IPS DF 4.7 (cell line): Measurements from ENCODE around the gene MMP24.
"Not testable (repeated sequence)": the region's sequence is repeated elsewhere in the genome, so short reads cannot be mapped to it uniquely, and the experiment has no call there.

Experiments used
- DNase-seq: peaks from one replicate; pipeline ENCODE4 v3.0.0-alpha.2; 2013; ENCODE audit warnings: low spot score; ENCODE audit errors: extremely low read depth

Gene MMP24

DNA sequence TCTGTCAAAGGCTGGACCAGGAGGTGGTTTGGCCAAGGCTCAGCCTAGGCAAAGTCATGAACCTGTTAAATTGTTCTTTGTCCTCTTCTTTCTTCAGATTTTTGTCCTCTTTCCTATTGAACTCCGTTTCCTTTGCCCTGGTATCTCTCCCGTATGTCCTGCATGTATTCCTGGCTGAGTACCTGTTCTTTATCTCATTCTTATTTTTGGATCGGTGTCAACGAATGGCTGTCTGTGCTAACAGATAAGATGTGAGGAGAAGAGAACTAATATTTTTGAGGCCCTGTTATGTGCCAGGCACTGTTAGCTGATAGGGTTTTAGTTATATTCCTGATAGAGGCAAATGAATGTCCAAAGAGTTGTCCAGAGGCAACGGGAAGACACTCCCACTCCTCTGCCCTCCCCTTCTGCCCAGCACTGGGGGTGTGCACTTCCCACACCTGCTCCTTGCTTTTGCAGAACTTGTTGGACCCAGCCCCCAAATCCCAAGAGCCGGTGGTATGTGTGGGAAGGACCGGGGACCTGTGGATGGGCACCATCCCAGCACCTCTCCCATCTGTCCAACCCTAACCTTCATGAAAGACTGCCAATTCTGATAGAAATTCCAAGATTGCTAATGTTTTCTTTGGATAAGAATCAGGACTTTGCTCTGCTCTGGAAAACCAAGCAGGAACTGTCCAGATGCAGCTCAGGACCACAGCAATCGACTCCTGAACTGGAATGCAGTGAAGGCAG, 30.9 kb downstream of the MMP24 start:
- no peak for DNase-seq

DNA sequence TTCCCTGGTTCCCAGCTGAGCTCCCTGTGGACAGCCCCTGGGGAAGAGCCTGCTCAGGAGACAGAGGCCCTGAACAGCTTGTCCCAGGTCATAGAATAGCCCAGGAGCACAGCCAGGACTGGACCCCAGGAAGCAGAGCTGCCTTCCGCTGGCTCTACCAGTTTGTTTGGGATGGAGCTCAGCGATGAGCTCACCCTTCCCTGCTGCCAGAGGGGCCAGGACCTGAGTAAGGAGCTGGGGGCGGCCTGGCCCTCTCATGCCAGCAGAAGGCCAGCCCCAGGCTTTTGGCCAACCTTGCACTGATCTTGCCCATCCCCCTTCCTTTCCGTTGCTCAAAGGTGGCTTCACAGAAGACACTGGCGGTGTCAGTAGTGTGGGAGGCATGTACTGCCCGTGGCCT, 33.9 kb downstream of the MMP24 start:
- DNase-seq = no peak

DNA sequence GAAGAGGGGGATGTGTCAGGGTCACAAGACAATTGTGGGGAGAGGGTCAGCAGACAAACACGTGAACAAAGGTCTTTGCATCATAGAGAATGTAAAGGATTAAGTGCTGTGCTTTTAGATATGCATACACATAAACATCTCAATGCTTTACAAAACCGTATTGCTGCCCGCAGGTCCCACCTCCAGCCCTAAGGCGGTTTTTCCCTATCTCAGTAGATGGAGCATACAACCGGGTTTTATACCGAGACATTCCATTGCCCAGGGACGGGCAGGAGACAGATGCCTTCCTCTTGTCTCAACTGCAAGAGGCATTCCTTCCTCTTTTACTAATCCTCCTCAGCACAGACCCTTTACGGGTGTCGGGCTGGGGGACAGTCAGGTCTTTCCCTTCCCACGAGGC, 35.8 kb downstream of the MMP24 start:
- DNase-seq = not testable (repeated sequence)

DNA sequence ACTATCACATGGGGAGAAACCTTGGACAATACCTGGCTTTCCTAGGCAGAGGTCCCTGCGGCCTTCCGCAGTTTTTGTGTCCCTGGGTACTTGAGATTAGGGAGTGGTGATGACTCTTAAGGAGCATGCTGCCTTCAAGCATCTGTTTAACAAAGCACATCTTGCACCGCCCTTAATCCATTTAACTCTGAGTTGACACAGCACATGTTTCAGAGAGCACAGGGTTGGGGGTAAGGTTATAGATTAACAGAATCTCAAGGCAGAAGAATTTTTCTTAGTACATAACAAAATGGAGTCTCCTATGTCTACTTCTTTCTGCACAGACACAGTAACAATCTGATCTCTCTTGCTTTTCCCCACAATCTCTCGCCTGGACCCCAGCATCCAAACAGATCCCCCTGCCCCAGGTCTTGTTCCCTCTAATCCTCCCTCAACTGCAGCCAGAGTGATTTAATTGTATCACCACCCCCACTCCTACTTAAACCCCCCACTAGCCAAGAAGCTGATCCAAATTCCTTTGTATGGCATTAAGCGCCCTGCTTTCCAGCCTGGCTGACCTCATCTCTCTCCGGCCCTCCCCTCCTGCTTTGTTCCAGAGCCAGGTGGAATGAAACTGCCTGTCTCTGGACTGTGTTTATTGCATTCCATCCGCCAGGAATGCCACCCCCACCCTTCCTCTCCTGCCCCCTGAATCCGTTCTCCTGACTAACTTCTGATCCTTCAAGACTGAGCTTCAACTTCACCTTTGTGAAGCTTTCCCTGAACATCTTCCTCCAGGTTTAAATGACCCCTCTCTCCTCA, 36.4 kb downstream of the MMP24 start:
- DNase-seq = not testable (repeated sequence)

DNA sequence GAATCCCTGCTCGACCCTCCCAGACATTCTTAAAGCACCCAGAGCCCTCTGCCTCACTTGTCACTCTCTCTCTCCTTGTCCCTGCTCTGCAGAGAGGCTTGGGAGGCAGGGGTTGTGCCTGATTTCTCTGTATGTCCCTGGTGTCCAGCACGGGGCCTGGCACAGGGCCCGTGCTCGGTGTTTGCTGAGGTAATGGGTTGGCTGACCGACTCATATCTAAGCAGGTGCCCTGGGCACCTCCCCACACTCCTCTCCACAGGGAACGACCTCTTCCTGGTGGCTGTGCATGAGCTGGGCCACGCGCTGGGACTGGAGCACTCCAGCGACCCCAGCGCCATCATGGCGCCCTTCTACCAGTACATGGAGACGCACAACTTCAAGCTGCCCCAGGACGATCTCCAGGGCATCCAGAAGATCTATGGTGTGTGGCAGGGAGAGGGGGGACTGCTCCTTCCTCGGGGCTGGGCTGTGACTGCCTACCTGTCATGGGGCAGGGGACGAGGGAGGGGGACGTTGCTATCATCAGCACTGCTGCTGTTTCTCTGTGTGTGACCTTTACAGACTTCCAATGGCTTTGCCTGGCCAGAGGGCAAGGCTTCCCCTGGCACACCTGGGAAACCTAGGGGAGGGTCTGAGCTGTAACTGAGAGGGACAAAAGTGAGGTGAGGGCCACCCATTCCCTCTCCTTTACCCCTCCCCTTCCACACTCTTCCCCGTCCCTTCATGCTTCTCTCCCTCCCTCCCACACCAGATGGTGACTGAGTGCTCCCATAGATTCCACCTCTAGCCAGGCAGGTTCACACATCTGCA, 37.2 kb downstream of the MMP24 start:
- no peak for DNase-seq

DNA sequence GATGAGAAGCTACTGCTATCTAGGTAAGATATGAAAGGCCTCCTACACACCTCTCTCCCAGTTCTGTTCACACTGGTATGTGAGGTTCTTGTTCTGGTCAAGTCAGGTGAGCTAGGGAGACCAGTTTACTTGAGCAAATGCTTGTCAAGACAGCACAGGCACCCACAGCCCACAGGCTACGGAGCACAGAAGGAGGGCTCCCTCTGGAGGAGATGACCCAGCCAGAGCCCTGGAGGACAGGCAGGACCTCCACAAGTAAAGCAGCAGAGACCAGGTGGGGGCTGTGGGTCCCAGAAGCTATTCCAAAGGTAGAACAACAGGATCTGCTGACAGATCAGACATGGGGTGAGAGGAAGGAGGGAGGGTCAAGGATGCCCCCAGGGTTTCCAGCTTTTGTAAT, 38.3 kb downstream of the MMP24 start:
- no peak for DNase-seq

DNA sequence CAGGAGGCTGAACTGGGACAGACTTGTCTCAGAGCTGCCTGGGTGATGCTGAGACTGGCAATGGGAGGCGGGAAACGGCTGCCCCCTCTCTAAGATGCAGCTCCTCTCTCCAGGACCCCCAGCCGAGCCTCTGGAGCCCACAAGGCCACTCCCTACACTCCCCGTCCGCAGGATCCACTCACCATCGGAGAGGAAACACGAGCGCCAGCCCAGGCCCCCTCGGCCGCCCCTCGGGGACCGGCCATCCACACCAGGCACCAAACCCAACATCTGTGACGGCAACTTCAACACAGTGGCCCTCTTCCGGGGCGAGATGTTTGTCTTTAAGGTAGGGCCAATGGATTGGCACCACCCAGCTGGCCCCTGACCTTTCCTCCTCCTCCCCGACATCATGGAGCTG, 40.6 kb downstream of the MMP24 start:
- no peak for DNase-seq

DNA sequence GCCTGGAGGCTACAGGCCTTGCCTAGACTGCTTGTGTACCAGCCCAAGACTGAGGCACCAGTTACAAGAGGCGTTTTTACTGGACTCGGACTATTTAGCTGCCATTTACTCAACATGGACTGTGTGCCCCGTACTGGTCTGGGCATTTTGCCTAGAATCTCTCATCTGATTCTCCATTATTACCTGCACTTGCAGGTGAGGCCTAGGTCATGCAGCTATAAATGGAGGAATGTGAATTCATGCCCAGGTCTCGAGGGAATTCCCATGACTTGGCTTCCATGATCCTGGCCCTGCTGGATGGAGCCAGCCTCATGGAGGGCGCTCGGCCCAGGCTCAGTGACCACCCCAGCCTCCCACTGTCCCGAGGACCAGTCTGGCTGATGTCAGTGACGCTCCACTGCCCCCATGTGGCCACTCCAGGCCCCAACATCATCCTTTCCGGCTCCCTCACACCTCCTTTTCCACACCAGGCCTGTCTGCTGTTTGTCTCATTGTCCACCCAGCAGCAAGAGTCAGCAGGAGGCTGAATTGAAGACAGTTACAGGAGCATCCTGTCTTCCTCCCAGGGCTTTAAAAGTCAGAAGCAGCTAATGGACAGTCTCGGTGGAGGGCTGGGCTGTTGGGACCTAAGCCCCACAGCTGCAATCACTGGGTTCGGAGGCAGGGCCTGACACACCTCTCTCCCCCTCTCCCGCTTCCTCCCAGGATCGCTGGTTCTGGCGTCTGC, 42.7 kb downstream of the MMP24 start:
- peak; percentile 76 for DNase-seq

DNA sequence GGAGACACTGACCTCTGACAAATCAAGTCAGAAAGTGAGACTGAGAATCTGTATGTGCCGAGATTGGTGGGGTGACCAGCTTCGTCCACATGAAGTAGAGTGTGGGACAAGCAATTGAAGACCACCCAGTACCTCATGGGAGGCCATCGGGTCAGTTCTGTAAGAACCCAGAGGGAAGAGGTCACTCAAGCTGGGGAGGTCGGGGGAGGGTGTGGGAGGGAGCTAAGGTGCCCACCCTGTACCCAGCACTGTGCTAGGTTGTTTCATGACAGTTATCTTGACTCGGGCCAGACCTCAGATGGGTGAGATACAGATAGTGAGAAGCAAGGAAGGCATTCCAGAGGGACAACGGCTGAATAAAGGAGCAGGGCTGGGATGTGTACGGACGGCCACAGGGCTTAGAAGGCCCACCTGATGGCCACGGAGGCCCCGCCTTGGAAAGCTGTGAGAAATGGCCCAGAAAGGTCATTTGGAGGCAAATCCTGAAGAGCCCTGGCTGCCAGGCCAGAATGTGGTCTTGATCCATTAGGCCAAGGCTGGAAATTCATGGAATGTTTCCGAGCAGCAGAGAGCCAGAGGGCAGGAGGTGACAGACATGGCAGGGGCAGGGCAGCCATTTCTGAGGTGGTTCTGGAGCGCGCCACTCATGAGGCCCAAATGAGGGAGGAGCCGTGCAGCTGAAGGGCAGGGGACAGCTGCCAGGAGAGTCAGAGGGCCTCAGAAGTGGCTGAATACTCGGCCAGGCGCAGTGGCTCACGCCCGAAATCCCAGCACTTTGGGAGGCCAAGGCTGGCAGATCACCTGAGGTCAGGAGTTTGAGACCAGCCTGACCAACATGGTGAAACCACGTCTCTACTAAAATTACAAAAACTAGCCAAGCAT, 43.8 kb downstream of the MMP24 start:
- DNase-seq = no peak

DNA sequence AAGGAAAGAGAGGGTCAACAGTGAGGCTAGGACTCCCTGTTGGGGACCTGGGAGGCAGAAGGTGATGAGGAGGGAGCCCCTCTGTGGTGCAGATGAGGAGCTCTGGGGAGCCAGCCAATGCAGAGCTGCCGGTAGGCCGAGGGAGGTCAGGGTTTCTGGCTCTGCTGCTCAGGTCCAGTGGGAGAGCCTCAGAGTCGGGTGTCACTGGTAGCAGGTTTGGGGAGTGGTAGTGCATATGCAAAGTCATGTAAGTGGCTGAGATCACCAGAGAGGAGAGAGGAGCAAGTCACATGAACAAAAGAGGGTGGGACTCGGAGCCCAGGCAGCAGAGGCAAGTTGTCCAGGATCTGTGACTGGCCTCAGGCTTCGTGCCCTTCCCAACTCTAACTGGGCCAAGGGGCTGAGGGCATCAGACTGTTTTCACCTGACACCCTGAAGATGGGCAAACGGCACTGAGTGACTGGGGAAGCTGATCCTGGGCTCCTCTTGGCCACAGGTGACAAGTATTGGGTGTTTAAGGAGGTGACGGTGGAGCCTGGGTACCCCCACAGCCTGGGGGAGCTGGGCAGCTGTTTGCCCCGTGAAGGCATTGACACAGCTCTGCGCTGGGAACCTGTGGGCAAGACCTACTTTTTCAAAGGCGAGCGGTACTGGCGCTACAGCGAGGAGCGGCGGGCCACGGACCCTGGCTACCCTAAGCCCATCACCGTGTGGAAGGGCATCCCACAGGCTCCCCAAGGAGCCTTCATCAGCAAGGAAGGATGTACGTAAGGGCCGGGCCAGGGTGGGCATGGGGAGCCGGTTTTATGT, 44.8 kb downstream of the MMP24 start:
- no peak for DNase-seq

DNA sequence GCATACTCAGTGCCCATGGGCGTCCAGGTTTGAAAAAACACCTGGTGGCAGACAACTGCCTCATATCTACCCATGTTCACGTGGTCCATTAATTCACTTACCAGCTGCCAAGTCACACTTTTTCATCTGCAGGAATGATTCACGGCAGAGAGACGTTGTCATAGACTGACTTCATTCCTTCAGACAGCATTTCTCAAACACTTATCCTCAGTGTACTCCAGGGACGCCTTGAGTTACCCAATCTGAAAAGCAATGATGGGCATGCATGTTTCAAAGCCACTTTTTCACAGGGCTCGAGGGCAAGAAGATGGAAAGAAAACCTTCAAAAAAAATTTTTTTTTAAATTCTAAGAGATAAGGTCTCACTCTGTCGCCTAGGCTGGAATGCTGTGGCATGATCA, 45.4 kb downstream of the MMP24 start:
- DNase-seq = no peak

DNA sequence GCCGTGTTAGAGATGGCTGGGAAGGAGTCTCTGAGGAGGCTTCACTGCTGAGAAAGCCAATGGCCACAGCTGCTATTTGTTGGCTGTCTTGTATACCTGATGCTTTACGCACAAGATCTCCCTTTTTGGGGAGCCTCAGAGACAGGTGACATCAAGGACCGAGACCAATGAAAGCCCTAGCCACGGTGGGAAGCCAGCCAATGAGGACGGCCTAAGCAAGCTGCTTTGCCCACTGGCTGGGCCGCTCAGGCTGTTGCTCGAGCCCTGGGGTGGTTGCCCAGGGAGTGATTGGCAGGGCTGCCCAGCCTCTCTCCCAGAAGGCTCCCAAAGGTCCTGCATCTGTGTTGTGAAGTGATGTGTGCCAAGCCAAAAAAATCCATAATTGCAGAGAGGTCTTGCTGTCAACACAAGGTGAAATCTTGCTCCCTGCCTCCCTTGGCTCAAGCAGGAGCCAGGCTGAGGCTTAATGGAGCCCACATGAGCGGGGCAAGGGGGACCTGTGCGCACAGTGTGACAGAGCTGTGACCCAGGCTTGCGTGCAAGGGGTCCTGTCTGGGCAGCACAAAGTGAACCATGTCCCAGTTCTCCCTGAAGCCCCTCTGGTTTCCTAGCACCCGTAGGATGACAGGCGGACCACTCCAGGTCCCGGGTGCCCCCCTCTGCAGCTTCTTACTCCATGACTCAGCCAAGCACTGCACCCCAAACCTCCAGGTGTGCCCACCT, 47.1 kb downstream of the MMP24 start:
- no peak for DNase-seq

DNA sequence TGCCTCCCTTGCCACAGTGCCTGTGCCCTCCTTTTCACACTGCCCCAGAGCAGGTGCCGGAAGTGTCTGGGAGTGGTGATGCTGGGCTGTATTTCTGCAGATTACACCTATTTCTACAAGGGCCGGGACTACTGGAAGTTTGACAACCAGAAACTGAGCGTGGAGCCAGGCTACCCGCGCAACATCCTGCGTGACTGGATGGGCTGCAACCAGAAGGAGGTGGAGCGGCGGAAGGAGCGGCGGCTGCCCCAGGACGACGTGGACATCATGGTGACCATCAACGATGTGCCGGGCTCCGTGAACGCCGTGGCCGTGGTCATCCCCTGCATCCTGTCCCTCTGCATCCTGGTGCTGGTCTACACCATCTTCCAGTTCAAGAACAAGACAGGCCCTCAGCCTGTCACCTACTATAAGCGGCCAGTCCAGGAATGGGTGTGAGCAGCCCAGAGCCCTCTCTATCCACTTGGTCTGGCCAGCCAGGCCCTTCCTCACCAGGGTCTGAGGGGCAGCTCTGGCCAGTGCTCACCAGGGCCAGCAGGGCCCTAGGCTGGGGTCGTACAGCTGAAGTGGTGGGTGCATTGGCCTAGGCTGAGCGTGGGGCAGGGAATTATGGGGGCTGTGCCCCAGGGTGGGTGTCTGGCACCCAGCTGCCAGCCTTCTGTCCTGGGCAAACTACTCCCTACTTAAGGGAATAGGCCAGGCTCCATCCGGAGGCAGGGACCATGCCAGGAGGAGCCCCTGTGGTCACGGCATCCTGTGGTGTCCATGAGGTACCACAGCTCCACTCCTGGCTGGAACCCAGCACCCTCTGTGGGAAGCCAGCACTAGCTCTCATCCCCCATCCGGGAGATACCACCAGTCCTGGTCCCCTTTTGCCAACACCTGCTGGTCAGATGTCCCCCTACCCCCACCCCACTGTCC, 47.9 kb downstream of the MMP24 start:
- no peak for DNase-seq

DNA sequence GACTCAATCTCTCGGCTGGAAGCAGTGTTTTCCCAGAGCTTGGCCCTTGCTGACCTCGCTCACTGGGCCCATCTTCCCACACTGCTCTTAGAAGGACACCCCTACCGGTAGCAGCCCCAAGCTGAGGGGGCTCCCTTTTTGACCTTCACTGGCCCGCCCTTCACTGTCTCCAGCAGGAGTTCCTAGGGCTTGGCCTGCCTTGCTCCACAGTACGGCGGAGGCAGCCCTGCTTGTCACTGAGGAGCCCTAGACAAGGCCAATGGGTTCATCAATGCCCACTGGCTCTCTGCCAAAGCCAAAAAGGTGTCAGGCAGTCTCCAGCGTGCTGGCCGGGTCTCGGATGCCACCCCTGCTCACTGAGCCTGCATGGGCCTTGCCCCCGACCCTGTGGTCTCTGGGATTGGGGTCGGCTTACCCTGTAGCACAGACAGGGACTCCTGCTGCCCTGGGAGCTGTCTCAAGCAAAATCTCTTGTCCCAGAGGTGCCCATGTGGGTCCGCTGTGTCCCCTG, 49.3 kb downstream of the MMP24 start:
- DNase-seq = no peak

DNA sequence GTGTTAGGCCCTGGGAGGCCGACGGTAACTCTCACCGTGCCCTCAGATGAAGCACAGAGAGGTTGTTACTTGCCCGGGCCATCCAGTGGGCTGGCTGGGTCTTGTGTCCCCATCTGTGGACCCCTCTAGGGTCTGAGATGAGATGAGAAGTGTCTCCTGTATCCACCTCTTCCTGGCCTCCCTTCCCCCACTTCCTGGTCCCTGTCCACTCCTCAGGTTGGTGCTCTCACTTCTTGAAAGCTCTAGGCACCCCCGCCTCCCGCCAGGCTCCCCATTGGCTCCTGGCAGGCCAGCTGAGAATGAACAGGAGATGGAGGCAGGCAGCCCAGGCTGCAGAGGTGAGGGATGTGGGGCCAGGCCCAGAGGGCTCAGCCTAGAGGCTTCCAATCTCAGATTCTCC, 49.9 kb downstream of the MMP24 start:
- DNase-seq = no peak

DNA sequence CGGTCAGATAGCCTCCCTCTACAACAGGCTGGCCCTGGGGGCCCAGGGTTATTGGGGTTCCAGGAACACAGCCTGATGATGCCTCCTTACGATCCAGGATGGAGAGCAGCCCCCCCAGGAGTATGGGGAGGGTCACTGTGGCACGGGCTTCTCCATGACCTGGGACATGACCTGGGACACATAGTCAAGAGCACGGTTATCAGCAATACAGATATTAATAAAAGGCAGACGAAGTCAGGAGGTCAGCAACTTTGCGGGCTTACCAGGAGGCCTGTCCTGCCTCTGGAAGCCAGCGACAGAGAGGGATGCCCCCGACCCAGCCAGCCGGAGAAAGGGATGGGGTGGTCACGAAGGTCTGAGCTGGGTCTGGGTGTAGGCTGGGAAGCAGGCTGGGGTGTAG, 50.6 kb downstream of the MMP24 start:
- DNase-seq = no peak

DNA sequence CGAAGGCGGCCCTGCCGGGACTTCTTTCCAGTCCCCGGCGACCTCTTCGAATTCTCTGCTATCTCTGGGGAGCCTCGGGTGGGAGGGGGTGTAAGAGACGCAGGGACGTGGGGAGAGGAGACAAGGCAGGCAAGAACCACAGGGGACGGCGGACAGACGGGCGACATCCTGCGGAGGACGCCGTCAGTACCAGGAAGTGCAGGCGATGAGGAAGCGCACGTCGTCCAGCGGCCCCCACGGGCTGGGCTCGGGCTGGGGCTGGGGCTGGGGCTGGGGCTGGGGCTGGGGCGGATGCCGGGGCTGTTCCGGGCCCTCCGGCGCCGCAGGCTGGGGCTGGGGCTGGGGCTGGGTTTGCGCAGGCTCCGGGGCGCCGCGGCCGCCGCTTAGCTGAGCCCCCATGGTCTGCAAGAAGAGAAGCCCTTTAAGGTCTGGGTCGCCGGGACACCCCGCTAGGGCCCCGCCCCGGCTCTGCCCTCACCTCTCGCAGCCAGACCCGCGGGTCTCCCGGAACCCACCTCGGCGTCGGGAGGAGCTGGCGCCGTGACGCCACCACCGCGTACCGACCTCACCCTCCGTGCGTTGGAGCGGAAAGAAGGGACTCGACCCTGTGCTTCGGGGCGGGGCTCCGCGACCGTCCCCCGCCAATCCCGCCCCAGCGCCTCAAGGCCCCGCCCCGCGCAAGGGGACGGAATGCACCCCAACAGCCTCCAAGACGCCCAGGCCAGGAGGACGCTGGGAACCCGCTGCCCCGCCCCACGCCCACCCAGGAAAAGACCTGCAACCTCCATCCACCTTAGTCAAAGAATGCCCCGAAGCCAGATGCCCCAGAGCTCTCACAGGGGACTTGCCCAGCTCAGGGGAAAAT, 51.3 kb downstream of the MMP24 start, which contains the start of gene MMP24OS:
MMP24OS (minus strand) TSS at position 592 of the 865 bp plus-strand sequence; CDS start at position 399, 193 bp downstream.
- peak; percentile 79 for DNase-seq
